HCT116 (cell line): ENCODE data around the gene ZFYVE27. TPM values are rescaled to one million over a fixed set of nuclear protein-coding genes. Genes with fewer than 3 reads are reported as not detected.

Source experiments
- ATAC-seq: fragments of 200-7000 bp; cut with Tn5 transposase; 2 replicates; pipeline ENCODE4 v1.9.1; 2020; ENCODE audit warnings: mild to moderate bottlenecking, moderate library complexity
- BruUV-seq: library from RNA; stranded (reverse); fragments of 400-500 nt; replicated peaks from 2 replicates; lab custom pipeline; 2021; lab: Mats Ljungman, UMichigan
- CTCF ChIA-PET: fragments of 300-600 bp; sonication (Branson Sonifier 250); formaldehyde crosslinking; loops from one replicate; lab custom pipeline; 2021; ENCODE audit warnings: antibody characterized with exemption; lab: Charles Lee
- POLR2A ChIA-PET: fragments of 300-600, 350-600 bp; sonication (Branson Sonifier 250); formaldehyde crosslinking; loops from one replicate; lab custom pipeline; 2021; ENCODE audit warnings: antibody characterized with exemption; lab: Charles Lee
- RAD21 ChIA-PET, 2 experiments: fragments of 300-600 bp; sonication (Branson Sonifier 250); formaldehyde crosslinking; loops; one replicate each; lab custom pipeline; 2023; ENCODE audit warnings: low total read pairs in 2 of 2; ENCODE audit not compliant: uncharacterized antibody in 2 of 2, unreplicated experiment in 2 of 2, low non-redundant PET in 1 of 2; lab: Charles Lee
- DNase-seq: peaks from one replicate; pipeline ENCODE4 v3.0.0-alpha.2; 2010; ENCODE audit warnings: low read depth, low spot score
- H2AFZ ChIP-seq: fragments of 200-600 bp; shearing (Covaris generic), sonication (generic); 2 replicates; pipeline ENCODE4 v1.6.1; 2017; ENCODE audit warnings: low read depth, mixed run types, mixed read lengths, antibody characterized with exemption, low read length; ENCODE audit not compliant: poor library complexity, severe bottlenecking
- H3K27ac ChIP-seq: 2 replicates; pipeline ENCODE4 v1.5.1; 2012; ENCODE audit warnings: low read depth, low read length
- H3K27me3 ChIP-seq: fragments of 200-600 bp; sonication (generic); 2 replicates; pipeline ENCODE4 v1.6.1; 2016; ENCODE audit warnings: mixed run types, low read length, mixed read lengths; ENCODE audit not compliant: insufficient read depth
- H3K36me3 ChIP-seq, 2 experiments: fragments of 200-500 bp in 1 of 2; fragments of 200-600 bp in 1 of 2; sonication (Bioruptor generic) in 1 of 2; sonication (generic) in 1 of 2; 2 replicates each; pipeline versions ENCODE4 v1.5.1 to v1.6.1; 2014 to 2016; ENCODE audit warnings: low read length in 2 of 2, inconsistent platforms in 1 of 2, mixed read lengths in 1 of 2, mixed run types in 1 of 2; ENCODE audit not compliant: insufficient read depth in 2 of 2, control insufficient read depth in 1 of 2
- H3K4me1 ChIP-seq, 2 experiments: fragments of 200-600 bp in 1 of 2; sonication (generic) in 1 of 2; 2 replicates each; pipeline versions ENCODE4 v1.5.1 to v1.6.1; 2012 to 2017; ENCODE audit warnings: low read length in 2 of 2, inconsistent platforms in 1 of 2, mild to moderate bottlenecking in 1 of 2, mixed read lengths in 1 of 2, mixed run types in 1 of 2, moderate library complexity in 1 of 2; ENCODE audit not compliant: insufficient read depth in 2 of 2, control insufficient read depth in 1 of 2
- H3K4me2 ChIP-seq: fragments of 200-600 bp; sonication (generic); 2 replicates; pipeline ENCODE4 v1.6.1; 2017; ENCODE audit warnings: mixed run types, low read length, mixed read lengths
- H3K4me3 ChIP-seq, 2 experiments: fragments of 200-600 bp in 1 of 2; sonication (generic) in 1 of 2; replicated peaks in 1 of 2; 2 replicates each; pipeline ENCODE4 v1.5.1; 2011 to 2016; ENCODE audit warnings: low read length in 2 of 2, control low read depth in 1 of 2, low read depth in 1 of 2, mild to moderate bottlenecking in 1 of 2, mixed read lengths in 1 of 2, mixed run types in 1 of 2
- H3K79me2 ChIP-seq: fragments of 200-600 bp; sonication (generic); 2 replicates; pipeline ENCODE4 v1.6.1; 2017; ENCODE audit warnings: mild to moderate bottlenecking, mixed run types, low read length, moderate library complexity, mixed read lengths; ENCODE audit not compliant: insufficient read depth
- H3K9ac ChIP-seq: fragments of 200-600 bp; sonication (generic); 2 replicates; pipeline ENCODE4 v1.6.1; 2016; ENCODE audit warnings: low read length, mixed read lengths
- H3K9me2 ChIP-seq: fragments of 200-600 bp; sonication (generic), shearing (Covaris generic); 2 replicates; pipeline ENCODE4 v1.6.1; 2017; ENCODE audit warnings: mixed run types, mild to moderate bottlenecking, moderate library complexity; ENCODE audit not compliant: insufficient read depth
- H3K9me3 ChIP-seq, 2 experiments: fragments of 200-500 bp in 1 of 2; fragments of 200-600 bp in 1 of 2; sonication (Bioruptor generic) in 1 of 2; sonication (generic) in 1 of 2; 2 replicates each; pipeline ENCODE4 v1.6.1; 2014 to 2017; ENCODE audit warnings: low read length in 2 of 2, mixed read lengths in 2 of 2, inconsistent platforms in 1 of 2, low read depth in 1 of 2, mild to moderate bottlenecking in 1 of 2, mixed run types in 1 of 2, moderate library complexity in 1 of 2; ENCODE audit not compliant: control insufficient read depth in 1 of 2, insufficient read depth in 1 of 2
- H4K20me1 ChIP-seq: fragments of 200-600 bp; sonication (generic), shearing (Covaris generic); 2 replicates; pipeline ENCODE4 v1.6.1; 2017; ENCODE audit warnings: mixed run types, mild to moderate bottlenecking, moderate library complexity; ENCODE audit not compliant: insufficient read depth
- CBX3 ChIP-seq: IDR thresholded peaks from 2 replicates; pipeline ENCODE4 v1.6.1; 2012; ENCODE audit warnings: low read depth
- CEBPB ChIP-seq: IDR thresholded peaks from 2 replicates; pipeline ENCODE4 v1.6.1; 2012; ENCODE audit warnings: low read depth
- EGR1 ChIP-seq: IDR thresholded peaks from 2 replicates; pipeline ENCODE4 v1.6.1; 2012; ENCODE audit warnings: low read depth
- ELF1 ChIP-seq: IDR thresholded peaks from 2 replicates; pipeline ENCODE4 v1.6.1; 2012; ENCODE audit warnings: low read depth, borderline replicate concordance
- EZH2 ChIP-seq: fragments of 200-600 bp; sonication (generic); IDR thresholded peaks from 2 replicates; pipeline ENCODE4 v1.6.1; 2017; ENCODE audit warnings: antibody characterized with exemption, mixed run types
- JUND ChIP-seq: IDR thresholded peaks from 2 replicates; pipeline ENCODE4 v1.6.1; 2012
- POLR2A ChIP-seq: IDR thresholded peaks from 2 replicates; pipeline ENCODE4 v1.7.0; 2011; ENCODE audit warnings: borderline replicate concordance; ENCODE audit not compliant: insufficient read depth, insufficient read length; ENCODE audit errors: extremely low read depth
- RAD21 ChIP-seq: IDR thresholded peaks from 2 replicates; pipeline ENCODE4 v1.6.1; 2012; ENCODE audit warnings: low read depth, mild to moderate bottlenecking
- SRF ChIP-seq: IDR thresholded peaks from 2 replicates; pipeline ENCODE4 v1.6.1; 2012; ENCODE audit warnings: low read depth
- TCF7L2 ChIP-seq: IDR thresholded peaks from 2 replicates; pipeline ENCODE4 v1.7.0; 2011; ENCODE audit warnings: borderline replicate concordance, inconsistent platforms; ENCODE audit not compliant: insufficient read depth, insufficient read length; ENCODE audit errors: extremely low read depth
- YY1 ChIP-seq: IDR thresholded peaks from 2 replicates; pipeline ENCODE4 v1.6.1; 2011; ENCODE audit warnings: low read length, low read depth, moderate library complexity, mild to moderate bottlenecking; ENCODE audit not compliant: insufficient replicate concordance; ENCODE audit errors: extremely low read depth
- ZNF274 ChIP-seq: fragments of 200-500 bp; sonication (Bioruptor generic); IDR thresholded peaks from 2 replicates; pipeline ENCODE4 v1.6.1; 2014; ENCODE audit warnings: mild to moderate bottlenecking, low read depth, low read length, inconsistent platforms
- intact Hi-C: fragments of 100-400 bp; cut with micrococcal nuclease; formaldehyde crosslinking; loops from 2 replicates; pipeline ENCODE4 v1.10.0; 2022
- total RNA-seq: library from RNA; stranded (reverse); gene quantifications from one replicate; pipeline ENCODE4 v1.2.1, GENCODE V29; 2021; ENCODE audit not compliant: unreplicated experiment
- TF ChIP-seq, protein P1 (sequence below): IDR thresholded peaks from 2 replicates; pipeline ENCODE4 v1.6.1; 2011; ENCODE audit warnings: mild to moderate bottlenecking, low read length, moderate library complexity; ENCODE audit not compliant: insufficient replicate concordance; ENCODE audit errors: extremely low read depth
- TF ChIP-seq, protein P2 (sequence below), 3 experiments: fragments of 200-600 bp in 1 of 3; sonication (generic) in 1 of 3; IDR thresholded peaks in 2 of 3; conservative IDR thresholded peaks in 1 of 3; 2 replicates each; pipeline ENCODE4 v1.5.1; 2012 to 2017; ENCODE audit warnings: low read depth in 2 of 3, low read length in 2 of 3, antibody characterized with exemption in 1 of 3, borderline replicate concordance in 1 of 3, control low read depth in 1 of 3, mild to moderate bottlenecking in 1 of 3, mixed read lengths in 1 of 3, mixed run types in 1 of 3, moderate library complexity in 1 of 3; ENCODE audit not compliant: insufficient read depth in 1 of 3
- TF ChIP-seq, protein P3 (sequence below): IDR thresholded peaks from 2 replicates; pipeline ENCODE4 v1.6.1; 2012

ZFYVE27 gene
- total RNA-seq, 1 experiment from 2014 or later = 28.4 TPM

DNA sequence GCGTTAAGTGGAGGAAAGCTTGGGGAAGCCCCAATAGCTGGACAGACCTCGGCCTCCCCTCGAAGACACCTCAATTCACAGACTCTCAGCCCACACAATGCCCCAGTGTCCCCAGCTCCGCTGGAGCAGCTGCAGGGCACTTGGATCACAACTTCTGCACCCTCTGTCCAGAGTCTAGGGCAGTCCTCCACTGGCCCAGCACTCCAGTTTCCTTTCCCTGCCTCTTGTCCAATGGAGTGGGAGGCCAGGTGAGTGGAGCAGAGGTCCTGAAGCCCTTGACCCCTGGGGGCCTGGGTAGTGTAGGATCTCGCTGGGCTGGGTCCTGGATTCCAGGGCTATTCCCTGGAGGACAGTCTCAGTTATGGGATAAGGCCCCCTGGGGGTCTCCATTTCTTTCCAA is 23.0 kb downstream of the ZFYVE27 start:
- H3K4me1 ChIP-seq = peaks cover 2 to 4% of the 10 kb centered on the region in 2 experiments; a peak in 3 of 4 replicates
- BruUV-seq = no TSS peak
- H3K9me2 ChIP-seq = no peaks in the 10 kb centered on the region
- no peaks in the 10 kb centered on the region for H4K20me1 ChIP-seq
- intact Hi-C loops = loop anchor here (1.0 to 5.0 kb wide), 3 partner anchors 109 to 281 kb away; no protein-coding TSS in a partner anchor
- no peak overlapping the region for H3K27ac ChIP-seq
- H3K79me2 ChIP-seq = no peaks in the 10 kb centered on the region
- ATAC-seq (no peak), DNase-seq (no peak)
- H3K9ac ChIP-seq = no peak overlapping the region
- H3K36me3 ChIP-seq = peaks cover 20 to 26% of the 10 kb centered on the region in 2 experiments; a peak in 3 of 4 replicates
- no peak overlapping the region for H2AFZ ChIP-seq
- no peaks in the 10 kb centered on the region for H3K9me3 ChIP-seq
- H3K4me3 ChIP-seq = no peak overlapping the region
- CTCF ChIA-PET = interaction anchor here (2.1 to 2.3 kb wide), 2 partner anchors 109 to 281 kb away, joined by 7 to 11 read pairs; no protein-coding TSS in a partner anchor
- no peaks in the 10 kb centered on the region for H3K27me3 ChIP-seq
- RAD21 ChIA-PET = no interaction called here
- H3K4me2 ChIP-seq = no peak overlapping the region
- no peak for TF ChIP-seq RAD21
- TF ChIP-seq, protein P1, sequence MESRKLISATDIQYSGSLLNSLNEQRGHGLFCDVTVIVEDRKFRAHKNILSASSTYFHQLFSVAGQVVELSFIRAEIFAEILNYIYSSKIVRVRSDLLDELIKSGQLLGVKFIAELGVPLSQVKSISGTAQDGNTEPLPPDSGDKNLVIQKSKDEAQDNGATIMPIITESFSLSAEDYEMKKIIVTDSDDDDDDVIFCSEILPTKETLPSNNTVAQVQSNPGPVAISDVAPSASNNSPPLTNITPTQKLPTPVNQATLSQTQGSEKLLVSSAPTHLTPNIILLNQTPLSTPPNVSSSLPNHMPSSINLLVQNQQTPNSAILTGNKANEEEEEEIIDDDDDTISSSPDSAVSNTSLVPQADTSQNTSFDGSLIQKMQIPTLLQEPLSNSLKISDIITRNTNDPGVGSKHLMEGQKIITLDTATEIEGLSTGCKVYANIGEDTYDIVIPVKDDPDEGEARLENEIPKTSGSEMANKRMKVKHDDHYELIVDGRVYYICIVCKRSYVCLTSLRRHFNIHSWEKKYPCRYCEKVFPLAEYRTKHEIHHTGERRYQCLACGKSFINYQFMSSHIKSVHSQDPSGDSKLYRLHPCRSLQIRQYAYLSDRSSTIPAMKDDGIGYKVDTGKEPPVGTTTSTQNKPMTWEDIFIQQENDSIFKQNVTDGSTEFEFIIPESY = no peak
- TF ChIP-seq JUND = no peak
- no peak for TF ChIP-seq TCF7L2
- TF ChIP-seq, protein P2, sequence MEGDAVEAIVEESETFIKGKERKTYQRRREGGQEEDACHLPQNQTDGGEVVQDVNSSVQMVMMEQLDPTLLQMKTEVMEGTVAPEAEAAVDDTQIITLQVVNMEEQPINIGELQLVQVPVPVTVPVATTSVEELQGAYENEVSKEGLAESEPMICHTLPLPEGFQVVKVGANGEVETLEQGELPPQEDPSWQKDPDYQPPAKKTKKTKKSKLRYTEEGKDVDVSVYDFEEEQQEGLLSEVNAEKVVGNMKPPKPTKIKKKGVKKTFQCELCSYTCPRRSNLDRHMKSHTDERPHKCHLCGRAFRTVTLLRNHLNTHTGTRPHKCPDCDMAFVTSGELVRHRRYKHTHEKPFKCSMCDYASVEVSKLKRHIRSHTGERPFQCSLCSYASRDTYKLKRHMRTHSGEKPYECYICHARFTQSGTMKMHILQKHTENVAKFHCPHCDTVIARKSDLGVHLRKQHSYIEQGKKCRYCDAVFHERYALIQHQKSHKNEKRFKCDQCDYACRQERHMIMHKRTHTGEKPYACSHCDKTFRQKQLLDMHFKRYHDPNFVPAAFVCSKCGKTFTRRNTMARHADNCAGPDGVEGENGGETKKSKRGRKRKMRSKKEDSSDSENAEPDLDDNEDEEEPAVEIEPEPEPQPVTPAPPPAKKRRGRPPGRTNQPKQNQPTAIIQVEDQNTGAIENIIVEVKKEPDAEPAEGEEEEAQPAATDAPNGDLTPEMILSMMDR (IDR thresholded peaks at IDR 0.05 in 2 of 3, conservative IDR thresholded peaks at IDR 0.05 in 1 of 3; ENCODE audit: borderline replicate concordance in 1 of 3, insufficient read depth in 1 of 3, low read depth in 2 of 3, low read length in 2 of 3) = no peak
- TF ChIP-seq EZH2 = no peak
- no peak for TF ChIP-seq ELF1
- TF ChIP-seq, protein P3, sequence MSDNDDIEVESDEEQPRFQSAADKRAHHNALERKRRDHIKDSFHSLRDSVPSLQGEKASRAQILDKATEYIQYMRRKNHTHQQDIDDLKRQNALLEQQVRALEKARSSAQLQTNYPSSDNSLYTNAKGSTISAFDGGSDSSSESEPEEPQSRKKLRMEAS = no peak
- no peak for TF ChIP-seq CBX3
- no peak for TF ChIP-seq POLR2A
- no peak for TF ChIP-seq ZNF274
- no peak for TF ChIP-seq SRF
- no peak for TF ChIP-seq CEBPB
- no peak for TF ChIP-seq EGR1
- TF ChIP-seq YY1 = no peak
- POLR2A ChIA-PET = no interaction called here
